Loucy (cell line): ENCODE results near the gene INPP4A.

Source experiments
- EZH2phosphoT487 ChIP-seq: fragments of 200-600 bp; IDR thresholded peaks from 2 replicates; pipeline ENCODE4 v1.6.1; 2018; ENCODE audit warnings: antibody characterized with exemption, mild to moderate bottlenecking, moderate library complexity, borderline replicate concordance
- TF ChIP-seq, protein P1 (sequence below): fragments of 200-600 bp; sonication (generic); conservative IDR thresholded peaks from 2 replicates; pipeline ENCODE4 v1.5.1; 2014; ENCODE audit warnings: mild to moderate bottlenecking, antibody characterized with exemption, low read length

DNA sequence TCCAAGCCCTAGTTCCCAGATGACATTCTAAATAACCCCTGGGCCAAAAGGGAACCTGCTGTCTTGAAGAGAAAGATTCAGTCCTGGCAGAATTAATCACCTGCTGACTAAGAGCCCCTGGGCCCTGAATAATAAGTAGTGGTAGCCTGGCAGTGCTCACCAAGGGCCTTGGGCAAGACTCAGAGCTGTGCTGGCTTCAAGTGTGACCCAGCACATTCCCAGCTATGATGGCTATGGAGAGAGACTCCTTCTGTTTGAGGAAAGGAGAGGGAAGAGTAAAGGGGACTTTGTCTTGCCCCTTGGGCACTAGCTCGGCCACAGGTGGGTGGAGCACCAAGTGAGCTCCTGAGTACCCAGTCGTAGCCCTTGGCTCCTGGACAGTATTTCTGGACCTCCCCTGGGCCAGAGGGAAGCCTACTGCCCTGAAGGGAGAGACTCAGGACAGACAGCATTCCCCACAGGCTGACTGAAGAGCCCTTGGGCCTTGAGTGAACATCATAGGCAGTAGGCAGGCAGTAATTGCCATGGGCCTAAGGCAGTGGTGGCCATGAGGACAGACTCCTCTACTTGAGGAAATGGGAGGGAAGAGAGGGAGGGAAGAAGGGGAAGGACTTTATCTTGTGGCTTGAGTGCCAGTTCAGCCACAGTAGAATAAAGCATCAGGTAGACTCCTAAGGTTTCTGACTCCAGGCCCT lies 40.0 kb upstream of the INPP4A start:
- TF ChIP-seq, protein P1, sequence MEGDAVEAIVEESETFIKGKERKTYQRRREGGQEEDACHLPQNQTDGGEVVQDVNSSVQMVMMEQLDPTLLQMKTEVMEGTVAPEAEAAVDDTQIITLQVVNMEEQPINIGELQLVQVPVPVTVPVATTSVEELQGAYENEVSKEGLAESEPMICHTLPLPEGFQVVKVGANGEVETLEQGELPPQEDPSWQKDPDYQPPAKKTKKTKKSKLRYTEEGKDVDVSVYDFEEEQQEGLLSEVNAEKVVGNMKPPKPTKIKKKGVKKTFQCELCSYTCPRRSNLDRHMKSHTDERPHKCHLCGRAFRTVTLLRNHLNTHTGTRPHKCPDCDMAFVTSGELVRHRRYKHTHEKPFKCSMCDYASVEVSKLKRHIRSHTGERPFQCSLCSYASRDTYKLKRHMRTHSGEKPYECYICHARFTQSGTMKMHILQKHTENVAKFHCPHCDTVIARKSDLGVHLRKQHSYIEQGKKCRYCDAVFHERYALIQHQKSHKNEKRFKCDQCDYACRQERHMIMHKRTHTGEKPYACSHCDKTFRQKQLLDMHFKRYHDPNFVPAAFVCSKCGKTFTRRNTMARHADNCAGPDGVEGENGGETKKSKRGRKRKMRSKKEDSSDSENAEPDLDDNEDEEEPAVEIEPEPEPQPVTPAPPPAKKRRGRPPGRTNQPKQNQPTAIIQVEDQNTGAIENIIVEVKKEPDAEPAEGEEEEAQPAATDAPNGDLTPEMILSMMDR, result no peak
- TF ChIP-seq EZH2phosphoT487, result no peak
